Adrenal gland (tissue), 5 donors: ENCODE data around the gene PLD1.

Experiments
- CTCF ChIP-seq, 6 experiments: fragments of 450-650 bp in 4 of 6; fragments of 200-600 bp in 2 of 6; sonication (generic) in 1 of 6; IDR thresholded peaks; 1 replicate in 5 of 6; 2 replicates in 1 of 6; pipeline versions ENCODE4 v1.5.1 to v1.8.0; 2016 to 2021; ENCODE audit warnings: antibody characterized with exemption in 6 of 6, mild to moderate bottlenecking in 2 of 6, moderate library complexity in 1 of 6
- POLR2A ChIP-seq, 2 donors: fragments of 450-650 bp; IDR thresholded peaks; one replicate each; pipeline ENCODE4 v1.6.1; 2017; ENCODE audit warnings: antibody characterized with exemption in 2 of 2, mild to moderate bottlenecking in 2 of 2, moderate library complexity in 1 of 2
- donor health status: DM: no; HTN: no; CAD: no.

DNA sequence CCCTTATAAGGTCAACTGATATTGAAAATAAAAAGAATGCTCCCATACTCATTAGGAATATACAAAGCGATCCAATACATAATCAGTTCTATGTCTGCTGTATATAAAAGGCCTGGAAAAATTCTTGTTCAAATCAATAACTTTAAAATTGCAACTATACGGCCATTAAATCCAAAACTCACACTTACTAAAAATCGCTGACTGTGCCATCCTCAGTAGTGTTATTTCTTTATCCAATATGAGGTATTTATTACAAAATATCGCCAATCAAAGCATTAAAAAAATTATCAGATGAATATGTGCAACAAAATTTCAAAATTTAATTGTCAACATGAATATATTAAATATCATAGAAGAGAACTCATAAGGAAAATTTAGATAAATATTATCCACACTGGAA is 146.5 kb downstream of the PLD1 start:
- no peak for TF ChIP-seq POLR2A (IDR thresholded peaks at IDR 0.05)
- no peak for TF ChIP-seq CTCF (IDR thresholded peaks at IDR 0.05)
